CD4-positive, alpha-beta T cell (primary cell): ENCODE measurements around the gene FAM216B. TPM values are rescaled to one million over a fixed set of nuclear protein-coding genes. Genes with fewer than 3 reads are reported as not detected.

Source experiments
- ATAC-seq: fragments of 200-7000 bp; cut with Tn5 transposase; one replicate; pipeline ENCODE4 v1.10.0; 2022; ENCODE audit warnings: mild to moderate bottlenecking; ENCODE audit not compliant: poor library complexity
- CTCF ChIA-PET: fragments of 350-600 bp; sonication (Branson Sonifier 250); formaldehyde crosslinking; loops from one replicate; lab custom pipeline; 2021; ENCODE audit warnings: antibody characterized with exemption, inconsistent platforms; lab: Charles Lee
- POLR2A ChIA-PET: fragments of 350-600 bp; sonication (Branson Sonifier 250); formaldehyde crosslinking; loops from one replicate; lab custom pipeline; 2021; ENCODE audit warnings: antibody characterized with exemption, inconsistent platforms; lab: Charles Lee
- DNase-seq, 14 experiments: peaks; one replicate each; pipeline ENCODE4 v3.0.0-alpha.2; 2013 to 2020; ENCODE audit warnings: mixed read lengths in 2 of 14
- H3K27ac ChIP-seq, 2 donors: one replicate each; pipeline versions ENCODE4 v1.5.1 to v1.7.0; 2013; ENCODE audit warnings: low read length in 2 of 2, low read depth in 1 of 2, mild to moderate bottlenecking in 1 of 2
- H3K27me3 ChIP-seq, 2 experiments: 1 replicate in 1 of 2; 2 replicates in 1 of 2; pipeline versions ENCODE4 v1.6.1 to v1.7.0; 2013; ENCODE audit warnings: low read length in 2 of 2, control low read depth in 1 of 2, mild to moderate bottlenecking in 1 of 2, moderate library complexity in 1 of 2; ENCODE audit not compliant: insufficient read depth in 2 of 2, control insufficient read depth in 1 of 2
- H3K36me3 ChIP-seq: one replicate; pipeline ENCODE4 v1.6.1; 2013; ENCODE audit warnings: low read length, control low read depth; ENCODE audit not compliant: insufficient read depth
- H3K4me1 ChIP-seq: one replicate; pipeline ENCODE4 v1.6.1; 2013; ENCODE audit warnings: low read length, control low read depth; ENCODE audit not compliant: insufficient read depth
- H3K4me3 ChIP-seq: one replicate; pipeline ENCODE4 v1.5.1; 2013; ENCODE audit warnings: mild to moderate bottlenecking, low read length, moderate library complexity
- H3K9me3 ChIP-seq, 2 experiments: 1 replicate in 1 of 2; 2 replicates in 1 of 2; pipeline versions ENCODE4 v1.6.1 to v1.7.0; 2013; ENCODE audit warnings: low read length in 2 of 2, mild to moderate bottlenecking in 2 of 2, control low read depth in 1 of 2, moderate library complexity in 1 of 2; ENCODE audit not compliant: control insufficient read depth in 1 of 2, insufficient read depth in 1 of 2
- H3K27ac Mint-ChIP-seq: one replicate; pipeline ENCODE4 v1.8.0; 2020; ENCODE audit warnings: mixed read lengths
- H3K27me3 Mint-ChIP-seq: one replicate; pipeline ENCODE4 v1.8.0; 2021; ENCODE audit warnings: mixed read lengths
- H3K36me3 Mint-ChIP-seq: one replicate; pipeline ENCODE4 v1.8.0; 2021; ENCODE audit warnings: low read depth, mixed read lengths
- H3K4me1 Mint-ChIP-seq: one replicate; pipeline ENCODE4 v1.8.0; 2021; ENCODE audit warnings: low read depth, mixed read lengths
- H3K4me3 Mint-ChIP-seq: one replicate; pipeline ENCODE4 v1.8.0; 2020; ENCODE audit warnings: mild to moderate bottlenecking, mixed read lengths
- H3K9me3 Mint-ChIP-seq: one replicate; pipeline ENCODE4 v1.8.0; 2020; ENCODE audit warnings: mixed read lengths
- intact Hi-C, 2 experiments: fragments of 100-400 bp; cut with DNase I in 1 of 2; cut with micrococcal nuclease in 1 of 2; formaldehyde crosslinking; loops; one replicate each; pipeline versions ENCODE4 v1.15.1 to v1.9.0; 2023 to 2025; cut with DNase I, micrococcal nuclease
- total RNA-seq, 174 experiments: library from RNA in 2 of 174; stranded (reverse) in 2 of 174; gene quantifications; one replicate each; pipeline ENCODE4 v1.2.3 and lab custom pipeline; 2021 to 2026
- TF ChIP-seq, protein P1 (sequence below): fragments of 200-600 bp; IDR thresholded peaks from one replicate; pipeline ENCODE4 v1.8.0; 2022; ENCODE audit warnings: antibody characterized with exemption, mild to moderate bottlenecking

The FAM216B gene
- total RNA-seq, 2 experiments from 2014 or later = not detected

DNA sequence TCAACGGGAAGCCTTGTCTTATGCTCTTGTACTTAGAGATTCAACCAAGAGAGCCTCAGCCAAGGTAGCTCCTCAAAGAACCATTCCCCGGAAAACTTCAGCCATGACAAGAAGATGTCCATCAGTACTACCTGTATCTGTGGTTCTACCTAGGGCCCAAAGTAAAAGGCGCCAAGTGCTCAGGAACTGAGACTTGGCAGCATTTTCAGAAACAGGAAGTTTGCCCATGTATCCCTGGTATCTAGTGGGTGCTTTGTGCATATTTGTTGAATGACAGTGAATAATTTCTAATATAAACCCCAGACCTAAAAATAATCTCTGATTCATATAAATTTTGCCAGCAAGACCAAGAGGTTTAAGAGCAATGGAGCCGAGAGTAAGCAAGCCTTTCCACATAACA lies 7.2 kb downstream of the FAM216B start:
- no peak overlapping the region for H3K4me3 Mint-ChIP-seq
- peaks cover 3% of the 10 kb centered on the region for H3K9me3 Mint-ChIP-seq
- no peak overlapping the region for H3K4me3 ChIP-seq
- no peaks in the 10 kb centered on the region for H3K4me1 Mint-ChIP-seq
- DNase-seq (no peak), ATAC-seq (no peak)
- ChIA-PET CTCF (no interaction called here), POLR2A (no interaction called here)
- TF ChIP-seq, protein P1, sequence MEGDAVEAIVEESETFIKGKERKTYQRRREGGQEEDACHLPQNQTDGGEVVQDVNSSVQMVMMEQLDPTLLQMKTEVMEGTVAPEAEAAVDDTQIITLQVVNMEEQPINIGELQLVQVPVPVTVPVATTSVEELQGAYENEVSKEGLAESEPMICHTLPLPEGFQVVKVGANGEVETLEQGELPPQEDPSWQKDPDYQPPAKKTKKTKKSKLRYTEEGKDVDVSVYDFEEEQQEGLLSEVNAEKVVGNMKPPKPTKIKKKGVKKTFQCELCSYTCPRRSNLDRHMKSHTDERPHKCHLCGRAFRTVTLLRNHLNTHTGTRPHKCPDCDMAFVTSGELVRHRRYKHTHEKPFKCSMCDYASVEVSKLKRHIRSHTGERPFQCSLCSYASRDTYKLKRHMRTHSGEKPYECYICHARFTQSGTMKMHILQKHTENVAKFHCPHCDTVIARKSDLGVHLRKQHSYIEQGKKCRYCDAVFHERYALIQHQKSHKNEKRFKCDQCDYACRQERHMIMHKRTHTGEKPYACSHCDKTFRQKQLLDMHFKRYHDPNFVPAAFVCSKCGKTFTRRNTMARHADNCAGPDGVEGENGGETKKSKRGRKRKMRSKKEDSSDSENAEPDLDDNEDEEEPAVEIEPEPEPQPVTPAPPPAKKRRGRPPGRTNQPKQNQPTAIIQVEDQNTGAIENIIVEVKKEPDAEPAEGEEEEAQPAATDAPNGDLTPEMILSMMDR = no peak
- H3K36me3 Mint-ChIP-seq = no peaks in the 10 kb centered on the region
- no peak overlapping the region for H3K27ac Mint-ChIP-seq
- no peaks in the 10 kb centered on the region for H3K4me1 ChIP-seq
- no peaks in the 10 kb centered on the region for H3K36me3 ChIP-seq
- H3K9me3 ChIP-seq = no peaks in the 10 kb centered on the region
- intact Hi-C loops = no loop called here
- H3K27me3 Mint-ChIP-seq = no peaks in the 10 kb centered on the region
- H3K27me3 ChIP-seq = no peaks in the 10 kb centered on the region
- H3K27ac ChIP-seq = no peak overlapping the region

DNA sequence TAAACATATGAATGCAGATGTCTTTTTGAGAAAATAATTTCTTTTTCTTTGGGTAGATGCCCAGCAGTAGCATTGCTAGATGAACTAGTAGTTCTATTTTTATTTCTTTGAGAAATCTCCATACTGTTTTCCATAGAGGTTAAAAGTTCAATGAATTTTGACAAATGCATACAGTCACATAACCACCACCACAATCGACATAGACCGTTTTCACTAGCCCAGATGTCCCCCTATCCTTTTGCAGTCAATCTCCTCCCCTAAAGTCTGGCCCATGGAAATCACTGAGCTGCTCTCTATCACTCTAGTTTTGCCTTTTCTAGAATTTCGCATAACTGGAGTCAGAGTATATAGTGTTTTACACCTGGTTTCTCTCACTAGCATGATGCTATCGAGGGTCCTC lies 10.8 kb downstream of the FAM216B start:
- CTCF ChIA-PET = no interaction called here
- Histone ChIP-seq H3K36me3 (no peaks in the 10 kb centered on the region), H3K9me3 (no peaks in the 10 kb centered on the region), H3K27me3 (no peaks in the 10 kb centered on the region), H3K4me3 (no peak overlapping the region), H3K4me1 (no peaks in the 10 kb centered on the region), H3K27ac (no peak overlapping the region)
- POLR2A ChIA-PET = no interaction called here
- Mint-ChIP-seq H3K4me3 (no peak overlapping the region), H3K9me3 (peaks cover 3% of the 10 kb centered on the region), H3K36me3 (no peaks in the 10 kb centered on the region), H3K27me3 (peaks cover 11% of the 10 kb centered on the region), H3K4me1 (no peaks in the 10 kb centered on the region), H3K27ac (no peak overlapping the region)
- TF ChIP-seq, protein P1 = no peak
- no peak for ATAC-seq
- intact Hi-C loops = no loop called here
- no peak for DNase-seq

DNA sequence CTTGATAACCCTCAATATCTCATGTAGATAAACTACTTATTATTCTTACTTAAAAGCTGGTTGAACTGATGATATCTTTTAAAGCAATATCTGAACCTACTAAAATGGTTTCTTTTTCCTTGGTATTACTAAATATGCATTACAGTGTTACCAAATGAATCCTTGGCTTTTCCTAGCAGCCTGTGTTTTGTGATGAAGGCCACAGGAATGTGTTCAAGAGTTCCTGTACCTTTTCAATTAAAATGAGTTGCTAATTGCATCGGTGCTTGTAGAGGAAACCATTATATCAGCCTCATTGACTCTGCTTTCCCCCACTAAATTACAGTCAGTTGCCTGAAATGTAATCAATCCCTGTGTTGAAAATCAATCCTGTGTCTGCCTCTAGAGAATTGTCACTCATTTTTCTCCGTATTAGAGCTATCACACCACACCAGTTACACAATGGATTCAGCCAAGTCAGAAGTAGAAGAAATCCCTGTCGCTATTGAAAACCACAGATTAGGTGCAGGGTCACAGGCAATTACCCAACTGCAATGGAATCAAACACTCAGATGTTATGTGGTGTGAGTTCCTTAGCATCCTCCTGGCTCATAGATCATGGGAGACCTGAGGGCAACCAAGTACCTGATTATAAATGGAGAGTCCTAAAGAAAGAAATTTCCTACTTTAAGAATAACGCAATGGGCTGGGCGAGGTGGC lies 13.3 kb downstream of the FAM216B start:
- H3K27ac Mint-ChIP-seq = no peak overlapping the region
- H3K4me3 Mint-ChIP-seq = no peak overlapping the region
- H3K27me3 ChIP-seq = peaks cover 0 to 2% of the 10 kb centered on the region in 2 experiments
- no peak overlapping the region for H3K27ac ChIP-seq
- H3K9me3 ChIP-seq = no peaks in the 10 kb centered on the region
- H3K9me3 Mint-ChIP-seq = peaks cover 3% of the 10 kb centered on the region
- no peaks in the 10 kb centered on the region for H3K36me3 ChIP-seq
- DNase-seq (no peak), ATAC-seq (no peak)
- H3K36me3 Mint-ChIP-seq = no peaks in the 10 kb centered on the region
- H3K27me3 Mint-ChIP-seq = peaks cover 11% of the 10 kb centered on the region
- H3K4me1 Mint-ChIP-seq = no peaks in the 10 kb centered on the region
- H3K4me1 ChIP-seq = no peaks in the 10 kb centered on the region
- POLR2A ChIA-PET = no interaction called here
- CTCF ChIA-PET = no interaction called here
- H3K4me3 ChIP-seq = no peak overlapping the region
- TF ChIP-seq, protein P1 = no peak
- intact Hi-C loops = no loop called here
